Placental epithelial cell (primary cell): Measurements from ENCODE around the gene NCKAP5L. TPM values are rescaled to one million over a fixed set of nuclear protein-coding genes. Genes with fewer than 3 reads are reported as not detected.

ENCODE experiments used
- small RNA-seq: library from RNA; depleted of rRNA; stranded (forward); fragments of <200 nt; gene quantifications from one replicate; pipeline ENCODE3, GENCODE V24; 2012
- total RNA-seq: library from RNA; depleted of rRNA; stranded (reverse); fragments of >200 nt; gene quantifications from 2 replicates; pipeline ENCODE4 v1.2.3, GENCODE V29; 2012

NCKAP5L gene, protein sequence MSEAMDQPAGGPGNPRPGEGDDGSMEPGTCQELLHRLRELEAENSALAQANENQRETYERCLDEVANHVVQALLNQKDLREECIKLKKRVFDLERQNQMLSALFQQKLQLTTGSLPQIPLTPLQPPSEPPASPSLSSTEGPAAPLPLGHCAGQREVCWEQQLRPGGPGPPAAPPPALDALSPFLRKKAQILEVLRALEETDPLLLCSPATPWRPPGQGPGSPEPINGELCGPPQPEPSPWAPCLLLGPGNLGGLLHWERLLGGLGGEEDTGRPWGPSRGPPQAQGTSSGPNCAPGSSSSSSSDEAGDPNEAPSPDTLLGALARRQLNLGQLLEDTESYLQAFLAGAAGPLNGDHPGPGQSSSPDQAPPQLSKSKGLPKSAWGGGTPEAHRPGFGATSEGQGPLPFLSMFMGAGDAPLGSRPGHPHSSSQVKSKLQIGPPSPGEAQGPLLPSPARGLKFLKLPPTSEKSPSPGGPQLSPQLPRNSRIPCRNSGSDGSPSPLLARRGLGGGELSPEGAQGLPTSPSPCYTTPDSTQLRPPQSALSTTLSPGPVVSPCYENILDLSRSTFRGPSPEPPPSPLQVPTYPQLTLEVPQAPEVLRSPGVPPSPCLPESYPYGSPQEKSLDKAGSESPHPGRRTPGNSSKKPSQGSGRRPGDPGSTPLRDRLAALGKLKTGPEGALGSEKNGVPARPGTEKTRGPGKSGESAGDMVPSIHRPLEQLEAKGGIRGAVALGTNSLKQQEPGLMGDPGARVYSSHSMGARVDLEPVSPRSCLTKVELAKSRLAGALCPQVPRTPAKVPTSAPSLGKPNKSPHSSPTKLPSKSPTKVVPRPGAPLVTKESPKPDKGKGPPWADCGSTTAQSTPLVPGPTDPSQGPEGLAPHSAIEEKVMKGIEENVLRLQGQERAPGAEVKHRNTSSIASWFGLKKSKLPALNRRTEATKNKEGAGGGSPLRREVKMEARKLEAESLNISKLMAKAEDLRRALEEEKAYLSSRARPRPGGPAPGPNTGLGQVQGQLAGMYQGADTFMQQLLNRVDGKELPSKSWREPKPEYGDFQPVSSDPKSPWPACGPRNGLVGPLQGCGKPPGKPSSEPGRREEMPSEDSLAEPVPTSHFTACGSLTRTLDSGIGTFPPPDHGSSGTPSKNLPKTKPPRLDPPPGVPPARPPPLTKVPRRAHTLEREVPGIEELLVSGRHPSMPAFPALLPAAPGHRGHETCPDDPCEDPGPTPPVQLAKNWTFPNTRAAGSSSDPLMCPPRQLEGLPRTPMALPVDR (N-terminal part only)
- 24.7 and 41.1 TPM in 2 replicates for total RNA-seq

DNA sequence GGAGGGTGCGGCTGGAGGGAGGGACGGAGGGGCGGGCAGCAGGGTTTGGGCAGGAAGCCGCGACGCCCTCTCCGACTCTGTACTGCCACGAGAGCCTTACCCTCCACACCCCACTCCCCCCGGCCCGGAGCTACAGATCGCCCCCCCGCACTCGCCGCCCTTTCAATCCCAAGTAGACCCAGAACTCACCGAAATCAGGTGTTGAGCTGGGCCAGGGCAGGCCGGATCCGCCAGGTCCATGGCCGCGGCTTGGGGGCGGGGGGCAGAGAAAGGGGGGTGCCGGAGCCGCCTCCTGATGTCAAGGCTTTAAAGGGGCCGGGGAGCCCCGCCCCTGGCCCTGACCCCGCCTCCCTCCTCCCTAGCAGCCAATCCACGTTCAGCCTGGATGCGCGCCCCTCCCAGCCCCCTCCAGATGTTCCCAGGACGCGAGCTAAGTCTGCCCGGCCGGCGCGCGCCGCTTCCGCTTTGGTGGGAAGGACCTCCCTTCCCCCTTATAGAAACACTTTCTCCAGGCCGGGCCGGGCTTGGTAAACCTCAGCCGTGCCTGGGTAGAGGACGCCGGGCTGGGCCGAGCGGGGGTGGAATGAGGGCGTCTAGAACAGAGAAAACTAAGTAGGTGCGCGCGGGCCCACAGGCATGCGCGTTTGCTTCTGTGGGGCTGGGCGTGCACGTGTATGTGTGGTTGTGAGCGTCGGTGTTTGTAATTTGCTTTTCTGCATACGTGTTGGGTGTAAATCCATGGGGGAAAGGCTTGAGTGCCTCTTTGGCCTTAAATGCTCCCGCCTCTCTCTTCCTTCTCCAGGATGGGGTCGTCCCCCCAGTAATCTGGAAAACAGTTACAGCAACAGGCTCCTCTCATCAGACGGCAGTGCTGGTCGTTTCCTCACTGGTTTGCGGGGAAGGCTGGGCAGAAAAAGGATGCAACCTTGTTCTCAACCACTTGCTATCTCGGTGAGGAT is at the start of gene NCKAP5L:
Gene NCKAP5L (minus strand): TSS at position 281 of the 959 bp plus-strand sequence. CDS start 24,369 bp downstream, outside the sequence.

DNA sequence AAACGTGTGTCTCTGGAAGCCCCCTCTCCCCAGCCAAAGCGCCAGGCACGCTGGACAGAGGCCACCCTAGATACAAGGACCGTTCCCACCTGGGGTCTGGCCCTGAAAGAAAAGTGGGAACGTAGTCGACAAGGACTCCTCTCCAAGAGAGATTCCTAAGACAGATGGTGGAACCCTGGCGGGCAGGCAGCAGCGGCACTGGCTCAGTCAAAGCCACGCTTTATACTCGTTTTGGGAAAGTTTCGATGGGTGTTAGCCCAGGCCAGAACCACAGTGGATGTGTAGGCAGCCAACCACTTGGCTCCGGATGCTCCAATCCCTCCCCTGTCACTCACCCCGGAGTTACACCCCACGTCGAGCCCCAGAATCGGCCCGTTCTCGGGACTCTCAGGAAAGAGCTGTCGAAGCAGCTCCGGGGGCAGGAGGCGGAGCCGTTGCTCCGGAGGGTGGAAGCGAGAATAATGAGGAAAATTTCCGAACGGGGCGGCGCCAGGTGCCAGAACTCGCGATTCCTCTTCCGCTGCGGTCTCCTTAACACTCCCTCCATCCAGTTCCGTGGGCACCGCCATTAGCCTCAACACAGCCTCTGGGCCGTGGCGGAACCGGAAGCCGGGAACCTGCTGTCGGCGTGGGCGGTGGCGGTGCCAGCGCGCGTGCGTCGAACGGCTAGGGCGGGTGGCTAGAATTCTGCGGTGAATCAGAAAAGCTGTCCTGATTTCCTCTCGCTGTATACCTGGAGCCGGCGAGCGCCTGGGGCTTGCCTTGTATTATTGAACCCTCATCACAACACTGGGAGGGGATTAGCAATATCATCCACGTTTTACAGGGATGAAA is 14.5 kb upstream of the NCKAP5L start, which contains the start of gene BCDIN3D:
Gene BCDIN3D (minus strand): TSS at position 588 of the 834 bp plus-strand sequence. CDS start 19 bp downstream, at position 569.

Small RNA genes within 50 kb of the gene (small RNA-seq; reads per million reads assigned to genes)
- gene LSM6P2: not detected

Other genes with a start within 250 kb of the NCKAP5L start
- 0.33 and 0.79 TPM in 2 replicates for gene FAM186B, start 222.8 kb downstream of the NCKAP5L start, total RNA-seq
- 13.2 and 14.5 TPM in 2 replicates for gene PRPF40B, start 204.9 kb downstream of the NCKAP5L start, total RNA-seq
- 2.4 and 2.6 TPM in 2 replicates for gene FMNL3, start 121.0 kb downstream of the NCKAP5L start, total RNA-seq
- 270 and 482 TPM in 2 replicates for gene TMBIM6, start 86.9 kb downstream of the NCKAP5L start, total RNA-seq
- 4.3 and 4.7 TPM in 2 replicates for gene BCDIN3D, start 14.7 kb upstream of the NCKAP5L start, total RNA-seq
- under 0.01 TPM in 2 replicates for gene FAIM2, start 75.5 kb upstream of the NCKAP5L start, total RNA-seq
- gene AQP2, start 122.3 kb upstream of the NCKAP5L start, total RNA-seq: not detected in 2 replicates
- gene AQP5, start 133.5 kb upstream of the NCKAP5L start, total RNA-seq: not detected in 2 replicates
- gene AQP6, start 144.5 kb upstream of the NCKAP5L start, total RNA-seq: not detected in 2 replicates
- gene RACGAP1, start 197.1 kb upstream of the NCKAP5L start, total RNA-seq: 27.9 and 39.0 TPM in 2 replicates
- 0.65 and 1.2 TPM in 2 replicates for gene ASIC1, start 229.2 kb upstream of the NCKAP5L start, total RNA-seq